GM08714 (cell line): ENCODE data around the gene LYRM9.

Experiments used
- H3K4me3 ChIP-seq: fragments of 200-500 bp; sonication (Bioruptor generic); 2 replicates; pipeline ENCODE4 v1.5.1; 2014; ENCODE audit warnings: mild to moderate bottlenecking, low read length, inconsistent platforms
- ZNF274 ChIP-seq: IDR thresholded peaks from 2 replicates; pipeline ENCODE4 v1.6.1; 2012; ENCODE audit warnings: mild to moderate bottlenecking, low read depth, low read length

Gene LYRM9

GRCh38 chr17:27892866-27893769 is at the start of gene LYRM9:
Gene LYRM9 (minus strand): TSS chr17:27893365. CDS start chr17:27882694, 10,671 bp downstream.
- no peak for TF ChIP-seq ZNF274
- peak within 1 kb of the TSS; percentile 65 for H3K4me3 ChIP-seq

DNA sequence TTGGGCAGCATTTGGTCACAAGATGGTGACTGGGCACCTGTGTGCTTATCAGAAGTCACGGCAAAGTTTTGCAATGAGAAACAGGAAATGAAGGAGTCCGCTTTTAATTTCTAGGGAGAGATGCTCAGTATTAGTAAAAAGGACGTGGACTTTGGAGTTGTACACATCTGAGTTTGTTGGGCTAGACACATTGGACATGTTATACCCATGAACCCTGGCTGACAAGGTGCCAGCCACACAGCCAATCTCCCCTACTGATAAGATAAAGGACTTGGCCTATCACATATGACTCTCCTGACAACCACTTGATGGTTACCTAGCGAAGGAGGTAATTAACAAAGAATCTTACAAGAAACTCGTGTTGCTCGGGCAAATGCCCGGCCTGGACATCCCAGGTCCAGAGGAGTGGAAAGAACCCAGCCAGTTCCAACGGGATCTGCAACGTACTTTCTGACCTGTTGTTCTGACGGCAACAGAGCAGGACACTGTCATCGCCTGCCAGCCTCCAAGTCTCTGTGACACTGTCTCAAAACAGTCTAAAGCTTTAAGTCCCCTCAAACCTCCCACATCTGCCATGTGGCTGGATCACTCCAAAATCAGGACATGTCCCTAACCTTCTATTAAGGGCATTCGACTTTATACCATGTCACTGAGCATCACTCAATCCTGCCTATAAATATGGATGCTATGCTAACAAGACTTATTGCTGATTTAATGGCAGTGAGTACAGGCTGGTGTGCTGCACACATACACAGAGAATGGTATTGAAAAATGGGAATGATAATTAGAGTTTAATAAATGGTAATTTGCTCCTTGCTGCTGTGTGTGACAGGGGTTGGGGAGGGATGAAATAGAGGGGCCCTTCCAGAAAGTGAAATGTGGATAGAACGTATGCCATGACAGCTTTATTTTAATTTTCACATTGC is 47.6 kb upstream of the LYRM9 start:
- no peak for TF ChIP-seq ZNF274
- no peak overlapping the region for H3K4me3 ChIP-seq

DNA sequence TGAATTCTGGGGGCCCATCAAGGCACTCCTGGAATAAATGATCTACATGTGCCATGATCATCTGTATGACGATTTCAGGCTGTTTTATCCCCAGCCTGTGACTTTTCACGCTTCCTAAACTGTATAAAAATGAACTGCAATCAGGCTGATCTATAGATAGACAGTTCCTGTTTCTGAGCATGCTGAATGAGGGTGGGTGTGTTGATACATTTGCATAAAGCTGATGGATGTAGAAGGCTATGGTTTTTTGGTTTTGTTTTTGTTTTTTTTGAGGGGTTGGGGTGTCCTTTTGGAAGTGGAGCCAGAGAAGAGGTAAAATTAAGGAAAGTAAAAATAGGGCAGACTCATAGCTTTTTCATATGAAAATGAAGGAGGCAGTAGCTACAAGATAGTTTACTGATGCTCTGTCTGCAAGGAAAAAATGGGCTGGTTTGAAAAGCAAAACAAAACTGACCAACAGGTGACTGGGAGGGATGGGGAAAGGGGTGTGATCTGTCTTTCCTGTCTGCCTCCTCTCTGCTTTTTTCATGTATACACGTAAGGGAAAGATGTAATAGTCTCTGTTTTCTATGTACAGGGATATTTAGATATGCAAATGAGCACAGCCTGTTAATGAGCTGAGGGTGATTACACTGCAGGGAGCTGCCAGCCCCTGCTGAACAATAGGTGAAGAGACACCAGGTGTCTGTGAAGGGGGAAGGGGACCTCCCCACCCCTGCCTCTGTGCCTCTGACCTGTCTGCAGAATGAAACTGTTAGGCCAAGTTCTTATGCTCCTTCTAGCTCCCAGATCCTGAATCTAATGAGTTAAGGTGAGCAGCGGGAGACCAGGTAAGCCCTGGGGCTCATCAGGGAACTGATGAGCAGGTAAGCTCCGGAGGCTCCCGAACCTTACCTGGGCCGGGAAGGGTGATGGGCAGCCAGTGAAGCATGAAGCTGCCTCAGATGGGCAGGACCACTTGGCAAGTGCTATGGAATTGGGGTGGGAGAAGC is 46.6 kb upstream of the LYRM9 start:
- TF ChIP-seq ZNF274, result no peak

DNA sequence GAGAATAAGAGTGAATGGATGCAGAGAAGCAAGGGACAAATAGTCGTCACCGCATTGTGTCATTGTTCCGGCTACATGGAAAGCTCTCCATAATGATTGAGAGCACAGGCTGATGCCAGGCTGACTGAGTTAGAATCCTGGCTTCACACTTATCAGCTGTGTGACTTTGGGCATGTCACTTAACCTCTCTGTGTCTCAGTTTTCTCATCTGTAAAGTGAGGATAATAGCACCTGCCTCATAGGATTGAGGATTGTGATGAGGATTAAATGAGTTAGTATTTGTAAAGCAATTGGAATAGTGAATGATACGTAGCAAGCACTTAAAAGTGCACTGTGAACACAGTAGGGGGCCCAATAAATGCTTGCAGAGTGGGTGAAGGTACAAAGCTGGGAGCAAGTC is 45.7 kb upstream of the LYRM9 start:
- no peak overlapping the region for H3K4me3 ChIP-seq
- no peak for TF ChIP-seq ZNF274

More for the DNA sequence above, 46.6 kb upstream of the LYRM9 start:
- no peak overlapping the region for H3K4me3 ChIP-seq

DNA sequence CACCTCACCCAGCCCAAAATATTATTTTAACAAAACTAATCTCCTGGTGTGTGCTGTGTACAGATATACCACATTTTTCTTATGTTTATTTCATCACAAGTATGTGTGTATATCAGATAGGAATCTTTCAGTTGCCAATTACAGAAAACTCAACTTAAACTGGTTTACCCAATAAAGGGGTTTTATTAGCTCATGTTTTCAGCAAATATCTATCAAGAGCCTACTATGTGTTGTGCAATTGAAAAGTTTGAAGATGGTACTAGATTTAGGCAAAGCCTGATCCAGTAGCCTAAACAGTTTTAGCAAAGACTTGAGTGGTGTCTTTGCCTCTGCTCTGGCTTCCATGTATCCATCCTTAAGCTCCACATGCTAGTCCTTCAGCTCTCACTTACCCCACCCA is 45.1 kb upstream of the LYRM9 start:
- no peak overlapping the region for H3K4me3 ChIP-seq
- no peak for TF ChIP-seq ZNF274

DNA sequence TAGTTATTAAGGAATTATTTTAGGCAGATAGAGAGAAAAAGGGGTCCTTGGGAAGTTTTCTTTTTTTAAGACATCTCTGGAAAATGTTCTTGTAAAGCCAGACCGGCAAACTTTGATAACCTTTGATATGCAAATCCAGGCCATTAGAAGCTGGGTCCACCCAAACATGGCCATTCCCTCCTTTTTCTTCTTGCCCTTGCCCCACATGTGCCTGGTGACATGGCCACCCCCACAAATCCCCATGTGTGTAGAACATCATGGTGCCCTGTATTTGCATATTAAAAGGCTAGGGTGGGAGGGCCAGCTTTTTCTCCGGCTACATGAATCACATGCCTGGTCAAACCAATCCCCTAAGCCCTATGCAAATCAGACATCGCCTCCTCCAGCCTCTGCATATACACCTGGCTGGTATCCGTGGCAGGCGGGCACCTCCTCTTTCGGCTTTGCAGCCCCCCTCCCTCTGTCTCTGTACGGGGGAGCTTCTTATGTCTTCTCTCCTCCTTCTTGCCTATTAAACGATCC is 43.9 kb upstream of the LYRM9 start:
- no peak for TF ChIP-seq ZNF274
- no peak overlapping the region for H3K4me3 ChIP-seq

- no peak overlapping the region for H3K4me3 ChIP-seq
Observed at GRCh38 chr17:27930000-27930399, 36.8 kb upstream of the LYRM9 start.

GRCh38 chr17:27928587-27928986 is 35.4 kb upstream of the LYRM9 start:
- TF ChIP-seq ZNF274, result no peak
- H3K4me3 ChIP-seq, result no peak overlapping the region

More at GRCh38 chr17:27930000-27930399, 36.8 kb upstream of the LYRM9 start:
- no peak for TF ChIP-seq ZNF274

DNA sequence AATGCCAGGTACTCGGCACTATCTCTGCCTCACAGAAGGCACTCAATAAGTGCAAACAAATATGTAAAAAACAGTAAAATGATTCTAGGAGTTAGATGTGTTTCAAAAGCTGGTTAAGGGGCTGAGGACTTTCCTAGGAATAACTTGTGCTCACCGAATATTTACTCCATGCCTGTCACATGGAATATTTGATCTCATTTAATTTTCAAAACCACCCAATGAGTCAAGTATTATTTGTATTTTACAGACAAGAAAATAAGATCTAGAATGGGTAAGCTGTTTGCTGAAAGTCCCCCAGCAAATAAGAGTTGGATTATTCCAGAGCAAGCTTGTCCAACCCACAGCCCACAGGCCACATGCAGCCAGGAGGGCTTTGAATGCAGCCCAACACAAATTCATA is 34.6 kb upstream of the LYRM9 start:
- no peak overlapping the region for H3K4me3 ChIP-seq
- TF ChIP-seq ZNF274, result no peak

DNA sequence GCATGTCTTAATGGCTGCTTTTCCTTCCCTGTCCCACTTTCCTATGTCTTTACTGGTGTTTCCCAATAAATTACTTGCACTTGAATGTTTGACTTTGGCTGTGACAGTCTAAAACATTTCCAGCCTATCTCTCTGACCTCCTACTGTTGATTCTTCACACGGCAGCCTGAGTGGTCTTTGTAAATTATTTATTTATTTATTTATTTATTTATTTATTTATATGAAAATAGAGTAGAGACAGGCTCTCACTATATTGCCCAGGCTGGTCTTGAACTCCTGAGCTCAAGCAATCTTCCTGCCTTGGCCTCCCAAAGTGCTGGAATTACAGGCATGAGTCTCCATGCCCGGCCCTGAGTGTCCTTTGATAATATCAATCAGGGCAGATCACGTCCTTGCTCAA is 28.4 kb upstream of the LYRM9 start:
- no peak overlapping the region for H3K4me3 ChIP-seq
- no peak for TF ChIP-seq ZNF274

DNA sequence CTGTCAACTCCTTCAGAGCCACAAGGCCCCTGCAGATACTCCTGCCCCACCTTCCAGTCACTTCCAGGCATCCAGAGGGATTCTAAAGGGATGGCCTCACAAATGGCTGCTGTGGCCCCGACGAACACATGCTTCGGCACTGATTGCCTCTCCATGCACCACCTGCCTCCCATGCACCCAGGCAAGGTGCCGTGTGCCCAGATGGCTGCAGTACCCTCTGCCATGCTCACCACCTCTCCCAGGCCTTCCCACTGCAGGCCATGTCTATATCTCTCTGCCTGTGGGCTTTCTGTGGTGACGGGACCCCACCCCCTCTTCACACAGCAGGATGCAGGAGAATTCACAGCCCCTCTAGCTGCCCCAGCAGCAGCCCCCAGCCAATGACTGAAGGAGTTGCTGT is 27.9 kb upstream of the LYRM9 start:
- TF ChIP-seq ZNF274, result no peak
- no peak overlapping the region for H3K4me3 ChIP-seq

DNA sequence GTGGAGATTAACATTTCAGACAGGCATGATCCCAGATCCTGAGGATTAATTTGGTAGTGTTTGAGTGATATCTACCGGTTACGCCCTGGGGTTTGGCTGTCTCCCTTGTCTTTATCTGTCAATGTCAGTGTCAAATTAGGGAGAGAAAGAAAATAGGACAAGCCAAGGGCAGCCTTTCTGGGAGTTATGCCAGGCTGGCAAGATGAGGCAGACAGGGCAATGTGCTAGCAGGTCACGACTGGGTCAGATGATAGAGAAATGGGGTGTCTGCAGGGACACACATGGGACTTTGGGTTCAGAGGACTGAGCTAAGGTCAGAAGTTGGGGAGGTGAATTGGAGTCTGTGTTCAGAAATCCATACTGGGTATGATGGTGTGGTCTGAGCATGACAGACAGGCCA is 27.4 kb upstream of the LYRM9 start:
- TF ChIP-seq ZNF274, result no peak

DNA sequence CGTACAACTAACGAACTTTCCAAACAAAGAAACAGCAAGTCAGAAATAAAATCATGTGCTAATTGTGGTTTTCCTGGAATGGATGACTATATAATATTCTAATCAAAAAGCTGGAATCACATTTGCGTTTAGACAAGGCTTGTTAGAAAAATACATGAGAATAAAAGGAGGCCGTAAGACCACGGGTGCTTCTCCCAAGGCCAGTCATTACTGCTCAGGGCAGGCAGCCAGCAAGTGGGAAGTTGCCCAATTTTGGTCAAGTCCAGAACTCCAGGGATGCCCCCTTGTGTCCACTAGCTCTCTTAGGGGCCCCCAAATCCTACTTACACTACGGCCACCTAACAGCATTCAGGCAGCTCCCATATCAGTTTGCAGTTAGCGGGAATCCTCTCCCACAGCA is 25.9 kb upstream of the LYRM9 start:
- no peak overlapping the region for H3K4me3 ChIP-seq
- TF ChIP-seq ZNF274, result no peak

More for the DNA sequence above, 27.4 kb upstream of the LYRM9 start:
- H3K4me3 ChIP-seq, result no peak overlapping the region
